Measurements from ENCODE around the gene CLMN.

The CLMN gene

GRCh38 chr14:95272057-95272456 lies 47.7 kb downstream of the CLMN start:
- no peak for TF ChIP-seq CTCF (IDR thresholded peaks at IDR 0.05; ENCODE audit: borderline replicate concordance, insufficient read depth, low read depth, low read length)
- no peak overlapping the region for H3K4me3 ChIP-seq (ENCODE audit: low read depth, low read length)

- TF ChIP-seq CTCF (IDR thresholded peaks at IDR 0.05; ENCODE audit: borderline replicate concordance, insufficient read depth, low read depth, low read length) = no peak
Measured at GRCh38 chr14:95270203-95270602, 49.5 kb downstream of the CLMN start.

GRCh38 chr14:95269493-95269892 lies 50.2 kb downstream of the CLMN start:
- TF ChIP-seq CTCF (IDR thresholded peaks at IDR 0.05; ENCODE audit: borderline replicate concordance, insufficient read depth, low read depth, low read length) = no peak
- no peak overlapping the region for H3K4me3 ChIP-seq (ENCODE audit: low read depth, low read length)

More at GRCh38 chr14:95270203-95270602, 49.5 kb downstream of the CLMN start:
- no peak overlapping the region for H3K4me3 ChIP-seq (ENCODE audit: low read depth, low read length)

GRCh38 chr14:95268350-95268749 lies 51.4 kb downstream of the CLMN start:
- H3K4me3 ChIP-seq (ENCODE audit: low read depth, low read length) = no peak overlapping the region
- no peak for TF ChIP-seq CTCF (IDR thresholded peaks at IDR 0.05; ENCODE audit: borderline replicate concordance, insufficient read depth, low read depth, low read length)

- no peak overlapping the region for H3K4me3 ChIP-seq (ENCODE audit: low read depth, low read length)
- no peak for TF ChIP-seq CTCF (IDR thresholded peaks at IDR 0.05; ENCODE audit: borderline replicate concordance, insufficient read depth, low read depth, low read length)
Measured at GRCh38 chr14:95267306-95267705, 52.4 kb downstream of the CLMN start.

- TF ChIP-seq CTCF (IDR thresholded peaks at IDR 0.05; ENCODE audit: borderline replicate concordance, insufficient read depth, low read depth, low read length) = no peak
- no peak overlapping the region for H3K4me3 ChIP-seq (ENCODE audit: low read depth, low read length)
Measured at GRCh38 chr14:95265106-95266094, 54.3 kb downstream of the CLMN start.

Data from GM12875 (cell line).